Astrocyte of the spinal cord (primary cell): ENCODE measurements around the gene TP53BP1.

ENCODE experiments used
- DNase-seq: peaks from one replicate; pipeline ENCODE4 v3.0.0; 2011; ENCODE audit warnings: low read depth, low spot score
- H3K4me3 ChIP-seq: 2 replicates; pipeline ENCODE4 v1.5.1; 2011; ENCODE audit warnings: low read depth, mild to moderate bottlenecking, low read length, moderate library complexity
- in situ Hi-C: cut with HindIII; loops from 2 replicates; pipeline ENCODE4 v1.10.0; 2017; ENCODE audit warnings: low sequenced_read_pairs
- TF ChIP-seq, protein P1 (sequence below): IDR thresholded peaks from 2 replicates; pipeline ENCODE4 v1.5.1; 2012; ENCODE audit warnings: low read depth, mild to moderate bottlenecking, low read length, inconsistent platforms

The TP53BP1 gene

DNA sequence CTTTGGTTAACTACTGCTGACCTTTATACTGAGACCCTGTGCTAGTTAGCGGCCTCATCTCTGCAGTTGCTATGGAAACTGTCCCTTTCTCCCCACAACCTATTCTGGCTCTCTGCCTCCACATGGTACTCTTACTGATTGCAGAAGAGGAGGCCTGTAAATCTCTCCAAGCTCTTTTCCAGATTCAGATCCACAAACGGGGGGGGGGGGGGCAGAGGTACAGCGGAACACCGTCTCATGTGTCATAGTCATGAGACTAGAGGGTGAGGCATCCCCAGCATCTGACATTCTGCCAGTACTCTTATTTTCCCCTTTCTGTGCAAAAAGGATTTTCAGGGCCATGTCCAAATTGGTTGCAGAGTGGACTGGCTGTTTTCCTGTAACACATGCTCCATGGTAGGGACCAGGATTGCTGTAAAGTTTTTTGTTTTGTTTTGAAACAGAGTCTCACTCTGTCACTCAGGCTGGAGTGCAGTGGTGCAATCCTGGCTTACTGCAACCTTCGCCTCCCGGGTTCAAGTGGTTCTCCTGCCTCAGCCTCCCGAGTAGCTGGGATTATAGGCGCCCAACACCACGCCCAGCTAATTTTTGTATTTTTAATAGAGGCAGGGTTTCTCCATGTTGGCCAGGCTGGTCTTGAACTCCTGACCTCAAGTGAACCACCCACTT lies 16.2 kb upstream of the TP53BP1 start:
- DNase-seq, result no peak
- TF ChIP-seq, protein P1, sequence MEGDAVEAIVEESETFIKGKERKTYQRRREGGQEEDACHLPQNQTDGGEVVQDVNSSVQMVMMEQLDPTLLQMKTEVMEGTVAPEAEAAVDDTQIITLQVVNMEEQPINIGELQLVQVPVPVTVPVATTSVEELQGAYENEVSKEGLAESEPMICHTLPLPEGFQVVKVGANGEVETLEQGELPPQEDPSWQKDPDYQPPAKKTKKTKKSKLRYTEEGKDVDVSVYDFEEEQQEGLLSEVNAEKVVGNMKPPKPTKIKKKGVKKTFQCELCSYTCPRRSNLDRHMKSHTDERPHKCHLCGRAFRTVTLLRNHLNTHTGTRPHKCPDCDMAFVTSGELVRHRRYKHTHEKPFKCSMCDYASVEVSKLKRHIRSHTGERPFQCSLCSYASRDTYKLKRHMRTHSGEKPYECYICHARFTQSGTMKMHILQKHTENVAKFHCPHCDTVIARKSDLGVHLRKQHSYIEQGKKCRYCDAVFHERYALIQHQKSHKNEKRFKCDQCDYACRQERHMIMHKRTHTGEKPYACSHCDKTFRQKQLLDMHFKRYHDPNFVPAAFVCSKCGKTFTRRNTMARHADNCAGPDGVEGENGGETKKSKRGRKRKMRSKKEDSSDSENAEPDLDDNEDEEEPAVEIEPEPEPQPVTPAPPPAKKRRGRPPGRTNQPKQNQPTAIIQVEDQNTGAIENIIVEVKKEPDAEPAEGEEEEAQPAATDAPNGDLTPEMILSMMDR, result no peak
- in situ Hi-C loops, result no loop called here
- no peak overlapping the region for H3K4me3 ChIP-seq

DNA sequence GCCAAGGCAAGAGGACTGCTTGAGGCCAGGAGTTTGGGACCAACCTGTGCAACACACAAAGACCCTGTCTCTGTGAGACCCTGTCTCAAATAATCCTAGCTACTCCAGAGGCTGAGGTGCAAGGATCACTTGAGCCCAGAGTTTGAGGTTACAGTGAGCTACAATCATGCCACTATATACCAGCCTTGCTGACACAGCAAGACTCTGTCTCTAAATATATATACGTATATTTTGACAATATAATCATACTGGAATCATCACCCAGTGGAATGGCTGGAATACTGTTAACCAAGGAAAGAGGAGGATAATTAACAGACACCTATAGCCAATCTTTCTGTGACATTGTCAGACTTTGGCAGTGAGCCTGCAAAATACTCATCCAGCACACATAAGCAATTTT lies 15.5 kb upstream of the TP53BP1 start:
- H3K4me3 ChIP-seq, result no peak overlapping the region
- TF ChIP-seq, protein P1, result no peak
- in situ Hi-C loops, result no loop called here
- no peak for DNase-seq

DNA sequence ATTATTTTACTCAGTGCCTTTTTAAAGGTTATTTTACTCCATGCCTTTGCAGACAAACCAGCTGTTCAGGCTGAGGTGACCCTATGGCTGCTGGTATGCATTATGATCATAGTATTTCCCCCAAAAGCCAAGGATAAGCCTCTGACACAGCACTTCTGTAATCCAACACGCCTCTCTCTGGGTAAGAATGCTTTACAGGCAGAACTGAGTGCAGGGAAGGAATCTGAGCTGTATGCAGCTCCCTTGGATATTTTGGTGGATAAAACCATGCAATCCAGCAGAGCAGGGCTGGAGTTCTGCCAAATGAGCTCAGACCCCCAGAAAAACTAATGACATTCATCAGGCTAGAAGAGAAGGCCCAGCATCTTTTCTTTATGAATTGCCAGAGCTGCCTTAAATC lies 12.8 kb upstream of the TP53BP1 start:
- peak; percentile 70 for DNase-seq
- in situ Hi-C loops, result no loop called here
- TF ChIP-seq, protein P1, result no peak

DNA sequence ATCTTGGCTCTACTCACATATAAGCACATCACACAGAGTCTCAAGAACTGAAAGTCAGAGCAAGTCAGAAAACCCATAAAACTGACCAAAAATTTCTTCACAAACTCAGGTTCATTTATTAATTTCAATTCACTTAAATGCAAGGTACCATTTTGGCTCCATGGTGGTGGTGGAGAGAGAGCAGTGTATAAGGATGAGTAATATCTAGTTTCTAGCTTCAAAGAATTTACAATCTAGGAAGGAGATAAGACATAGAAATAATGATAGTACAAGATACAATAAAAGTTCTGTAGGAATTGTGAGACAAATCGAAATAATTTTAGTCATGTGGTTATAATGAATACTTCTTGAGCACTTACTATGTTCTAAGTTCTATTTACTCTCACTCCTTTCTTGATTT lies 6.7 kb upstream of the TP53BP1 start:
- DNase-seq, result no peak
- in situ Hi-C loops, result no loop called here
- TF ChIP-seq, protein P1, result no peak
- no peak overlapping the region for H3K4me3 ChIP-seq

More for the DNA sequence above, 12.8 kb upstream of the TP53BP1 start:
- H3K4me3 ChIP-seq, result no peak overlapping the region

DNA sequence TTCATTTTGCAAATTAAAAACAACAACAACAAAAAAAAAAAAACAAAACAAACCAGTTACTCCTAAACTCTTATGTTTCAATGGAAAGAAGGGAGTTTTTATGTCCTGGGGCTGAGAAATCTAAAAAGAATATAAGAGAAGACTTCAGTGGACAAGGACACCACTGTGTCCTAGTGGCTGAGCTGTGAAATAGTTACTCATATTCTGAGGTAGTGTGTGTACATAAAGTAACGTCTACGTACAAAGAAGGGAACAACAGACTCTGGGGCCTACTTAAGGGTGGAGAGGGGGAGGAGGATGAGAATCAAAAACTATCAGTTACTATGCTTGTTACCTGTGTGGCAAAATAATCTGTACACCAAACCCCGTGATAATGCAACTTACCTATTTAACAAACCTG lies 6.0 kb upstream of the TP53BP1 start:
- TF ChIP-seq, protein P1, result no peak
- no peak overlapping the region for H3K4me3 ChIP-seq
- DNase-seq, result no peak
- in situ Hi-C loops, result no loop called here

DNA sequence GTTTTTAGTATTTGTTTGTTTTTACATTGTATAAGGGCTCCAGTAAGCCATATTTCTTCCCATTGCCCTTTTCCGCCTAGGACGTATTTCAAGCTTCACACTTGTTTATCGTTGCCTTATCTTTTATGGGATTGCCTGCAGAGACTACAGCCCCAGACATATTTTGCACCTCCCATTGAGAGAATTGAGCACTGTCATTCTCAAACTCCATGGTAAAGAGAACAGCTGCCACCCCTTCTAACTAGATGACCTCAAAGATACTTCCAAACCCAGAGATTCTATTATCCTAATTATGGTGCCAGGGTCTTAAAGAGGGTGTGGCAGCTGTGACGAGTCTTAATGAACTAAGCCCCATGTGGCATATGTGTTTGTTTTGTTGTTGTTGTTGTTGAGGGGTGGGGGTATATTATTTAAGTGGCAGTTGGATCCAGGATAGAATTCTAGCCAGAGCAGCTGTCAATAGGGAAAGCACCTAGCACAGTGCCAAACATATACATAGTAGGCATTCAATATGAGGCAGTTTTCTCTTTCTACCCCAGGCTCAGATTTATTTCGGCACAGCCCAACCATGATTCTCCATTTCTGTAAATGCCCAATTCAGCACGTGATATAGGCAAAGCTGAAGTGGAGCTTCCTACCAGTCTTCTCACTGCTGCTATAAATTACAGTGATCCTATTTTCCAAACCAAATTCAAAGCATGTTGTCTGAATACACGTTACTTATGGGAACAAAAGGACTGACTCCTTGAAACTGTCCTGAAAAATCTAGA lies 932 bp upstream of the TP53BP1 start:
- in situ Hi-C loops, result no loop called here
- DNase-seq, result no peak
- TF ChIP-seq, protein P1, result no peak
- peak overlapping the region; percentile 91 for H3K4me3 ChIP-seq
